Stimulated activated CD8-positive, alpha-beta memory T cell treated with anti-CD3 and anti-CD28 coated beads, Interleukin-15, amount 100 ng/mL, for 4 hours (primary cell): ENCODE data around the gene LDLRAD4.

Experiments
- DNase-seq, 2 donors: peaks; one replicate each; pipeline ENCODE4 v3.0.0-alpha.2; 2020; ENCODE audit warnings: low read depth in 2 of 2

LDLRAD4 gene

DNA sequence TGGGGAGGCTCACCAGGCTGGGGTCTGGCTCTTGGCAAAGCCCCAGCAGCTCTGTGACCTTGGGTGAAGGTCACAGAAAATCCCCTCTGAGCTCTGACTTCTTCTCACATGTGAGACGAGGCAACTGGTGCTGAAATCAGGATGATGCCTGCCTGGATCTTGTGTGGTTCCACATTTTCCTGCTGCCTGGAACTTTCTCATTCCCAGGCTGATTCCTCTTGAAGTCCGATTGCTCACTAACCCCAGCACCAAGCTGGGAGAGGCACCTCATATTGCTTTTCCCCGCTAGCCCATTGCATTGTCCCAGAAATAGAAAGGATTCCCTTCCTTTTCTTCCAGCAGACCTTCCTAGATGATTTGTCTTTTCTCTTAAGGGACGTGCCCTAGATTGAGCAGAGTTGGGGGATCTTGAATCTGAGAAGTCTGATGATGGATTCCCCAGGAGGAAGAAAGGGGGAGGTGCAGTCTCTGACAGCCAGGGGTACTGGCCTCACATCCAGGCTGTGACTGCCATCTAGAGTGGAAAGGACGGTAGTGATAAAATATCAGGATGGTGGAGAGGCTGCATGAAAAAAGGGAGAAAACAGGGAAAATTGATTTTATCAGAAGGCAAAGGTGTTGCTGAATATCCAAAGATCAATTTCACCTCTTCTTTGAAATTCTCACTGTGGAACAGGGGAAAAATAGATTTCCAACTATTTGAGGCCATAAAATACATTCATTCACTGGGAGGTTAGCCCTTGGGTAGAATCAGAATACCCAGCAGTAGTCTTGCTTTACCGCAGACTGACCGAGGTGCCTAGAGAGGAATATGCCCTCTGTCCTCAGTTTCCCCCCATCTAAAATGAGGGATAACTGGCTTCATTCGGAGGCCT lies 411.5 kb downstream of the LDLRAD4 start:
- no peak for DNase-seq

GRCh38 chr18:13630716-13631268 lies 412.2 kb downstream of the LDLRAD4 start:
- no peak for DNase-seq

DNA sequence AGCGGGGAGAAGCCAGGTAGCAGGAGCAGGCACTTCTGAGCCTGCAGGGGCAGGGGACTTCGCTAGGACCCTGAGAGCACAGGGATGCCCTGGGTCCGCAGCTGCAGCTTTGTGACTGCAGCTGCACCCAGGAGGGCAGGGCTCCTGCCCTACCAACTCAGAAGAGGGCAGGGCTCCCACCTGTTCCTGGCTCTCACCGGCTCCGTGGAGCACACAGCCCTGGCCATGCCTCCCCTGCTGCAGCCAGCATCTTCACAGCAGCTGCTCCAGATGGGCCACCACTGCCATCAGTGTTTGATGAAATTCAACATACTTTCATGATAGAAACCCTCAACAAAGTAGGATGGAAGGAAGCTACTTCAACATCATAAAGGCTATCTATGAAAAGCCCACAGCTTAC lies 415.1 kb downstream of the LDLRAD4 start:
- DNase-seq = no peak

- DNase-seq = no peak
These were observed 416.5 kb downstream of the LDLRAD4 start for GRCh38 chr18:13635046-13635445.

GRCh38 chr18:13638719-13639595 lies 420.4 kb downstream of the LDLRAD4 start:
- DNase-seq = no peak

DNA sequence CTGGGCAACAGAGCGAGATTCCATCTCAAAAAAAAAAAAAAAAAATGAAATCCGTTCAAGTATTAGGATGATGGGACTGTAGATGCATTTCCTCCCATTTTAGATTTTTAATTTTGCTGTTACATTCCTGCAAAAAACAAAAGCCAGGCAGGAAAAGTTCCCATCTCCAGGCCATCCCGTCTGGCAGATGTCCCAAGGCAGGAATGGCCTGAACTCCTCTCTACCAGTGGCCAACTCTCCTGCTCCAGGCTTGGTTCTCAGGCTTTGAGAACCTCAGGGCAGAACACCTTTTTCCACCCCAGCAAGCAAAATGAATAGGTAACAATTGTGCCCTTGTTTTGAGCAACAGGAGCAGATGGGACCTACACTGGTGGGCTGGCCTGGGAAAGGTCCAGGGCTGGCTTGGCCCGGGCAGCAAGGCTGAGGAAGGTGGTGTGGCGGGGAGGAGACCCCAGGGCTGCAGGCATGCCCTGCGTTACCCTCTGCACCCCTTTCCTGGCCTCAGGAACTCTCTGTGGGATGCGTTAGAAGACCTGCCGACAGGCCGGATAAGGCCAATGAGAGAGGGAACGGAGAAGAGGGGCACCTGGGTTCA lies 421.8 kb downstream of the LDLRAD4 start:
- DNase-seq = no peak

- DNase-seq = no peak
These were observed 423.2 kb downstream of the LDLRAD4 start for GRCh38 chr18:13641551-13642439.

- no peak for DNase-seq
These were observed 423.9 kb downstream of the LDLRAD4 start for GRCh38 chr18:13642440-13642827.

DNA sequence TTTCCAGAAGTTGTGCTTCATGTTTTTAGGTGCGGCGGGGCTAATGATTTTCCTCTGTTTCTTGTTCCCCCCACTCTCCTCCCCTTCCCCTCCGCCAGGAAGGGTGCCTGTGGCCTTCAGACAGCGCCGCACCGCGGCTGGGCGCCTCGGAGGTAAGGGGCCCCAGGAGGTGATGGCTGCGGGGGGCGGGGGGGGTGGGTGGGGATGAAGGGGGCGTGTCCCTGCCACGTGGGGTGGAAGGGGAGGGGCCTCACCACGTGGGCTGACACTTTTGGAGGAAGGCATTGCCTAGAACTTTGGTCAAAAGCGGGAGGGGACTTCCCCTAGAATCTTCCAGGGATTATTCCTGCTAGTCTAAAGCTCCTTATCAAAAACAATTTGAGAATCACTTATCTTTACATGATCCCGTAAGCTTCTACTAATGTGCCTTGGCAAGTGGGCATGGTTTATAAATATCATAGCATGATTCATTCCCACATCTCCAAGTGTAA lies 424.7 kb downstream of the LDLRAD4 start:
- no peak for DNase-seq

DNA sequence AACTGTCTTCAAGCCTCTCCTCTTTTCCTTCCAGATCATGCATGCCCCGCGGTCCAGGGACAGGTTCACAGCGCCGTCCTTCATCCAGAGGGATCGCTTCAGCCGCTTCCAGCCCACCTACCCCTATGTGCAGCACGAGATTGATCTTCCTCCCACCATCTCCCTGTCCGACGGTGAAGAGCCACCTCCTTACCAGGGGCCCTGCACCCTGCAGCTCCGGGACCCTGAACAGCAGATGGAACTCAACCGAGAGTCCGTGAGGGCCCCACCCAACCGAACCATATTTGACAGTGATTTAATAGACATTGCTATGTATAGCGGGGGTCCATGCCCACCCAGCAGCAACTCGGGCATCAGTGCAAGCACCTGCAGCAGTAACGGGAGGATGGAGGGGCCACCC lies 426.5 kb downstream of the LDLRAD4 start:
- no peak for DNase-seq

- no peak for DNase-seq
These were observed 428.1 kb downstream of the LDLRAD4 start for GRCh38 chr18:13646633-13647032.

GRCh38 chr18:13647761-13648160 lies 429.2 kb downstream of the LDLRAD4 start:
- no peak for DNase-seq

DNA sequence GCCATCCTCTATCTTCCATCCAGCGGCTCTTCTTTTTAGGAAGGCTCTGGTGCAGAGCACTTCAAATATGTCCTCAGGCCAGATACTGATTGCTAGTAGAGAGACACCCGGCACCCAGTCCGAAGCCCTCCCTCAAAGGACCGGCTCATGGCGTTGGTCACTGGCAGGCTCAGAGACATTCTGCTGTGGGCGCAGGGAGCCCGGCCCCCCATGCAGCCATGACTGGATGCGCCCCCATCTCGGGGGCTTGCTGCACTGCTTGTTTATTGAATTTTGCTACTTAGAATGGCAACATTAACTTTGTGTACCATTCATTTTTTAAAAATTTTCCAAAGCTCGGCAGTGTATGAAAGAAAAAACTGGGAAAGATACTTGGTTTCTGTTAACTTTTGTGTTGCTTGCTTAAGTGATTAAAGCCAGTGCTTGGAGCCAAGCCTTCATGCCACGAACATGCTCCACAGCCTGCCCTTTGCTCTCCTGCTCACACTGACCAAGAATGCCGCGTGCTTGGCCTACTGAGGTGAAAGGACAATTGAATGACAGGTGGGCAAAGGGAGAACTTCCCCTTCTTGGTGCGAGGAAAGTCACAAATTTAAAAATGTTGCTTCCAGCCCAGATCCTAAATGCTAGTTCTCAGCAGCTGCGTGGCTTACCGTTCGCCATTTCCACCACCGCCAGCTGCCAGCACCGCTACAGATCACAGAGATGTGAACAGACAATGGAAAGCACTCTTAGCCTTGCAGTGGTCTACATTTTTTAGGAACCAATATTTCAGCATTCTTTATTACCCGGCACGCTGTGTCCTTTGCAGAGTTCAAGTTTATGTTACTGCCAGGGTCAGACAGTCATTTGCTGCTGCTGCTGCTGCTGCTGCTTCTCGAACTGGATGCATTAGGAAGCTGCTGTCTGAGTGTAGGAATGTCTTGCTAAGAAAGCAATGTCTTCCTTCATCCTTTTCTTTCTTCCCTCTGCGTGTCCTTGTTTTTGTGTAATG lies 431.1 kb downstream of the LDLRAD4 start:
- no peak for DNase-seq

- no peak for DNase-seq
These were observed 435.3 kb downstream of the LDLRAD4 start for GRCh38 chr18:13653746-13654433.

DNA sequence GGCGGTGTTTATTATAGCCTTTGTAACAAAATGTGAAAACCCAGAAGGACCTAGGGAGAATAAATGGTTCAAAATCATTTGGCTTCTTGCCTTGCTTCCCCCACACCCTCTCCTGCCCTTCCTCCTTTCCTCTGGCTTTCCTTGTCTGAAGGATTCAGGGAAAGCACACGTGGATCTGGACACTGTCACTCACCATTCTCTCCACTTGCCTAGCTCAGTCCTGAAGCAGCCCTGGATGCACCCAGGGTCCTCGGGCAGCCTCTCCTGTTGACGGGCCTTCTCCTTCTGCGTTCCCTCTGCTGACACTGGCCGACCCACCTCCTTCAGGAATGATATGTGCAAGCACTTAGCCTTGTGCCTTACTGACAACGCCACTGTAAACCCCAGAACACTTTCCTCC lies 439.4 kb downstream of the LDLRAD4 start:
- no peak for DNase-seq

DNA sequence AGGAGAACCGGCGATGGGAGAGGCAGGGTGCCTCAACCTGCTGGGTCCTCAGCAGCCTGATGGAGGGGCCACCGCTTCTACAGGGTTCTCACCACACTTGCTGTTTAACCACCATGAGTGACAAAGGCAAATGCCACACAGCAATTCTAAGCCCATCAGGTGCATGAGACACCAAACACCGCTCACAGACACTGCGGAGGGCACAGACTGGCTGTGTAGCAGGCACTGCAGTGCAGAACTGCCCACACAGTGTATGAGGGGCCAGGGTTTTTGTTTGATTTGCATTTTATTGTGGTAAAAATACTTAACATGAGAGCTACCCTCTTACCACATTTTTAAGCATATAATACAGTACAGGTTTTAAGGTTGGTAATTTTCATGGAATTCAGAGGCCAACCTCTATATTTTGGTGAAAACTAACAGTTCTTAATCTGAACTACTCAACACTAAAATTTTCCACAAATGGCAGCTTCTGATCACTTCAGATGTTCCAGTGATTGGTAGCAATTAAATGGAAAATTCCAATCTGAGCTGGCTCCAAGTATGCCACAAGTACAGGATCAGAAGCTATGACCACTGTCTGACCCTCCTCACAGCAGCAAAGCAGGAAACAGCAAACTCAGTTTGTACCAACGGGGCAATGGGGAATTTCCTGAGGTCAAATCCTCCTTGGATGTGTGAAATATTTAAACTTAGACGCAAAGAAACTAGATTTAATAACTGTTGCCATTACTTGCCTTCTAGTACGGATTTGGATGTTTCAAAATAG lies 440.1 kb downstream of the LDLRAD4 start:
- DNase-seq = no peak

- no peak for DNase-seq
These were observed 441.9 kb downstream of the LDLRAD4 start for GRCh38 chr18:13660510-13660909.

- DNase-seq = no peak
These were observed 442.7 kb downstream of the LDLRAD4 start for GRCh38 chr18:13661051-13661778.
